ENCODE measurements around the gene S100A5. TPM values are rescaled to one million over a fixed set of nuclear protein-coding genes. Genes with fewer than 3 reads are reported as not detected.

Gene S100A5
- total RNA-seq, 1 experiment from 2014 or later = not detected

DNA sequence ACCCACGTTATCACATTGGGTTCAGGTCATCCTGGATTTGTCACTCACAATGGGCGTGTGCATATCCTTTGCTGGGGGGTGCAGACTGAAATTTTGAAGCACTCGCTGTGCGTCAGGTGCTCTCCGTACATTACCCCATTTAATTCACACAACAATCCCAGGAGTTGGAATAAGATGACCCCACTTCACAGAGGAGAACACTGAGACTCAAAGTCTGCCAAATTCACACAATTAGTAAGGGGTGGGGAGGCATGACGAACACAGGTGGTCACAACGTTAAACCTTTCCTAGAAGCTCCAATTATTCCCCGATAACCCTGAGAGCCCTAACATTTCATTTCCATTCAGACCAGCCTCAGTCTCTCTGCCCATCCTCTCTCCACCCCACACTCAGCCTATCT is 28.7 kb upstream of the S100A5 start:
- no peak overlapping the region for H2BK15ac ChIP-seq (ENCODE audit: low read depth, low read length)
- no peak overlapping the region for H3K4me2 ChIP-seq (ENCODE audit: insufficient read depth, insufficient read length, low read length)
- no peak for DNase-seq
- no peak overlapping the region for H4K8ac ChIP-seq (replicated peaks; ENCODE audit: insufficient read length, low read depth, low read length)
- no peak overlapping the region for H3K9ac ChIP-seq (ENCODE audit: extremely low read depth, insufficient read length, low read length)
- no peak overlapping the region for H3K56ac ChIP-seq (ENCODE audit: insufficient read length, low read depth, low read length)
- H3K4ac ChIP-seq (ENCODE audit: low read depth, low read length) = no peak overlapping the region
- no peak overlapping the region for H3K27ac ChIP-seq (ENCODE audit: insufficient read length, low read depth, low read length)
- Mint-ChIP-seq H3K4me1 (peaks cover 33 to 35% of the 10 kb centered on the region in 2 experiments), H3K27ac (no peak overlapping the region; a peak in 1 of 7 replicates), H3K36me3 (ENCODE audit: insufficient read depth in 1 of 3, low read depth in 3 of 3) (peaks cover 0 to 1% (median 0%) of the 10 kb centered on the region in 3 experiments; a peak in 1 of 7 replicates), H3K27me3 (ENCODE audit: low read depth) (peaks cover 15% of the 10 kb centered on the region), H3K9me3 (peaks cover 7 to 9% of the 10 kb centered on the region in 2 experiments; a peak in 3 of 5 replicates), H3K4me3 (no peak overlapping the region)
- peaks cover 3% of the 10 kb centered on the region for H4K20me1 ChIP-seq (ENCODE audit: control insufficient read depth, insufficient read depth, insufficient read length)
- no peak overlapping the region for H2BK5ac ChIP-seq (ENCODE audit: insufficient read length, low read length)
- no peak overlapping the region for H2BK120ac ChIP-seq (ENCODE audit: low read depth, low read length, poor library complexity, severe bottlenecking)
- no peak overlapping the region for H4K91ac ChIP-seq (ENCODE audit: insufficient read length, low read depth, low read length)
- no peaks in the 10 kb centered on the region for H3K79me2 ChIP-seq (ENCODE audit: insufficient read depth, low read length)
- no peaks in the 10 kb centered on the region for H3K79me1 ChIP-seq (ENCODE audit: insufficient read depth, low read depth, low read length, poor library complexity, severe bottlenecking)
- H3K4me1 ChIP-seq (ENCODE audit: insufficient read depth, low read length) = peaks cover 7% of the 10 kb centered on the region; the same call in 1 of the 2 replicates
- H3K9me3 ChIP-seq (ENCODE audit: control insufficient read depth, low read depth, low read length) = no peaks in the 10 kb centered on the region
- H2AFZ ChIP-seq (ENCODE audit: low read length) = no peak overlapping the region
- H4K5ac ChIP-seq (ENCODE audit: insufficient read length, low read depth, low read length) = no peak overlapping the region
- no peak overlapping the region for H3K14ac ChIP-seq (ENCODE audit: insufficient read depth, low read length)
- no CpG with 5 or more reads among the region's 8 CpGs for WGBS (ENCODE audit: extremely low coverage, insufficient read length, low lambda C conversion rate)
- no peaks in the 10 kb centered on the region for H3K23me2 ChIP-seq (ENCODE audit: insufficient read length, low read depth, low read length, poor library complexity, severe bottlenecking)
- H3K23ac ChIP-seq (ENCODE audit: insufficient read length, low read depth, low read length) = no peak overlapping the region
- no peak overlapping the region for H3T11ph ChIP-seq (ENCODE audit: low read length)
- no peak overlapping the region for H2AK5ac ChIP-seq (ENCODE audit: insufficient read length, low read length)
- TF ChIP-seq, protein P1, sequence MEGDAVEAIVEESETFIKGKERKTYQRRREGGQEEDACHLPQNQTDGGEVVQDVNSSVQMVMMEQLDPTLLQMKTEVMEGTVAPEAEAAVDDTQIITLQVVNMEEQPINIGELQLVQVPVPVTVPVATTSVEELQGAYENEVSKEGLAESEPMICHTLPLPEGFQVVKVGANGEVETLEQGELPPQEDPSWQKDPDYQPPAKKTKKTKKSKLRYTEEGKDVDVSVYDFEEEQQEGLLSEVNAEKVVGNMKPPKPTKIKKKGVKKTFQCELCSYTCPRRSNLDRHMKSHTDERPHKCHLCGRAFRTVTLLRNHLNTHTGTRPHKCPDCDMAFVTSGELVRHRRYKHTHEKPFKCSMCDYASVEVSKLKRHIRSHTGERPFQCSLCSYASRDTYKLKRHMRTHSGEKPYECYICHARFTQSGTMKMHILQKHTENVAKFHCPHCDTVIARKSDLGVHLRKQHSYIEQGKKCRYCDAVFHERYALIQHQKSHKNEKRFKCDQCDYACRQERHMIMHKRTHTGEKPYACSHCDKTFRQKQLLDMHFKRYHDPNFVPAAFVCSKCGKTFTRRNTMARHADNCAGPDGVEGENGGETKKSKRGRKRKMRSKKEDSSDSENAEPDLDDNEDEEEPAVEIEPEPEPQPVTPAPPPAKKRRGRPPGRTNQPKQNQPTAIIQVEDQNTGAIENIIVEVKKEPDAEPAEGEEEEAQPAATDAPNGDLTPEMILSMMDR (conservative IDR thresholded peaks at IDR 0.05) = no peak
- H2BK12ac ChIP-seq (ENCODE audit: insufficient read length, low read depth, low read length) = no peak overlapping the region
- no peak overlapping the region for H3K18ac ChIP-seq (ENCODE audit: insufficient read length, low read depth, low read length)
- no peaks in the 10 kb centered on the region for H3K27me3 ChIP-seq (ENCODE audit: insufficient read depth, low read length)
- no peak overlapping the region for H2BK20ac ChIP-seq (ENCODE audit: low read depth, low read length, poor library complexity, severe bottlenecking)
